ENCODE data around the gene ZFYVE28. TPM values are rescaled to one million over a fixed set of nuclear protein-coding genes. Genes with fewer than 3 reads are reported as not detected.
"Not testable (repeated sequence)": the region's sequence is repeated elsewhere in the genome, so short reads cannot be mapped to it uniquely, and the experiment has no call there.

The ZFYVE28 gene
- total RNA-seq, 2 donors from 2014 or later, result 2.7 to 9.9 TPM

- no peaks in the 10 kb centered on the region for H3K9me3 Mint-ChIP-seq
- DNase-seq (ENCODE audit: low spot score in 2 of 2) (no peak), ATAC-seq (no peak)
- peak overlapping the region; percentile 83 to 89 for H3K27ac Mint-ChIP-seq
- no peaks in the 10 kb centered on the region for H3K36me3 Mint-ChIP-seq
Observed at GRCh38 chr4:2280531-2281300, 137.7 kb downstream of the ZFYVE28 start.

GRCh38 chr4:2277956-2278355, 140.5 kb downstream of the ZFYVE28 start:
- Mint-ChIP-seq H3K27ac (no peak overlapping the region), H3K9me3 (no peaks in the 10 kb centered on the region), H3K36me3 (no peaks in the 10 kb centered on the region)
- no peak for DNase-seq (ENCODE audit: low spot score in 2 of 2)
- ATAC-seq, result no peak

DNA sequence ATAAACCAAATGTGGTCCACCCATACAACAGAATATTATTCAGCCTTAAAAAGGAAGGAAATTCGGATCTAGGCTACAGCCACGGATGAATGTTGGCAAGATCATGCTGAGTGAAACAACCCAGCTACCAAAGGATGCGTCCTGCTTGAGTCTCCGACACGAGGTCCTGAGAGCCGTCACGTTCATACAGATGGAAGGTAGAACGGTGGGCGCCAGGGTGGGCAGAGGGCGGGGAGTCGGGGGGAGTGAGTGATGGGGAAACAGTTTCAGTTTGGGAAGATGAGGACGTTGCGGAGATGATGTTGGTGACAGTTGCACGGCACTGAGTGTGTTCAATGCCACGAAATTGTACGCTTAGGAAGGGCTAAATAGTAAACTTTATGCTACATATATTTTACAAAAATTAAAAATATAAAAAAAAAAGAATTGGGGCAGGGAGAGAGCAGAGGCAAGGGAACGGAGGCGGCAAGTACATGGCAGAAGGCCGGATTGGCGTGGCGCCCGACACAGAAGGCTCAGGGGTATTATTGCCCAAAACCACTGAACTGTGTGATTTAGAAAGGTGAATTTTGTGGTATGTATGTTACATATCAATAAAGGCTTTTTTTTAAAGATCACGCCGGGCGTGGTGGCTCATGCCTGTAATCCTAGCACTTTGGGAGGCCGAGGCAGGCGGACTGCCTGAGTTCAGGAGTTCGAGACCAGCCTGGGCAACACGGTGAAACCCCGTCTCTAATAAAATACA, 141.7 kb downstream of the ZFYVE28 start:
- no peak for ATAC-seq
- Mint-ChIP-seq H3K27ac (no peak overlapping the region), H3K36me3 (no peaks in the 10 kb centered on the region), H3K9me3 (no peaks in the 10 kb centered on the region)
- no peak for DNase-seq (ENCODE audit: low spot score in 2 of 2)

DNA sequence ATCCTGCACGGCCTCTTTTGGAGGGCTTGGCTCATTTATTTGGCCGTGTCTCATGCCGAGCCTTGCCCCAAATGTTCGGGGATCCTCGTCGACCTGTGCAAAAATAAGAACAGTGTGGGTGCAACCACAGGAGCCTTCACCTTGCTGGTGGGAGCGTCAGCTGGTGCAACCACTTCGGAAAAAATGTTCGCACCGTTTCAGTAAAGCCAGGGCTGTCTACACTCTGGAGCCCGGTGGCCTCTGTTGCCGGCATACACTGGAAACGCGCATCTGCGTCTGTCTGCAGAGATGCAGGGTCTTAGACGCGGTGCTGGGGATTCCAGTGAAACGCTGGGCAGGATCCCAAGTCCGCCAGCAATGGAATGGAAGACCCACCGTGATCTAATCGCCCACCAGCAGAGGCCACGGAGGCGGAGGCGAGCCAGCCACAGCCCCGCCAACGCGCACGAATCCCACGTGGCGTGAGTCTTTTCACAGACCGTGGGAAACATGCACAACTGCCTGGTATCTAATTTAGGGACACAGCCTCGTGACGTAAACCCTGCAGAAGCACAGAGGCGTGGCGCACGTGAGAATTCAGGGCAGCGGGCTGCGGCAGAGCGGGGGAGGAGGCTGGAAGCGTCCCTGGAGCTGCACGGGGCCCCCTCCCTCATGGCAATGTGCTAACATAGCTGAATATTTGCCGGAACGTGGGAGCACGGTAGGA, 142.7 kb downstream of the ZFYVE28 start:
- ATAC-seq (no peak), DNase-seq (ENCODE audit: low spot score in 2 of 2) (no peak)
- no peaks in the 10 kb centered on the region for H3K9me3 Mint-ChIP-seq
- no peaks in the 10 kb centered on the region for H3K36me3 Mint-ChIP-seq
- H3K27ac Mint-ChIP-seq, result no peak overlapping the region

DNA sequence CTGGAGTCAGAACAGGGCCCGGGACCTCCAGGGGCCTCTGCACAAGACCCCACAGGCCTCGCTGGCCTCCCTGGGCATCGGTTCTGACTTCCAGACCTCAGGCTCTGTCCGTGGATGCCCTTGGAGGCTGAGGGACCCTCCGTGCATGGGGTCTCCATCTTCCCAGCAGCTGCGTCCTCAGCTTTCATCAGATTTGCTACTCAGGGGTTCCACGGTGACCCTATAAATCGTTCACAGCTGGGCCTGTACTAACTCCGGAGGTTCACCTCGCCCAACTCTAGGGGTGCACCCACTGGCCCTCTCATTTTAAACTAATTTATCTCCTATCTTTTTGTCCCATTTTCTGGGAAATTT, 143.4 kb downstream of the ZFYVE28 start:
- H3K9me3 Mint-ChIP-seq, H3K27ac Mint-ChIP-seq: not testable (repeated sequence)

DNA sequence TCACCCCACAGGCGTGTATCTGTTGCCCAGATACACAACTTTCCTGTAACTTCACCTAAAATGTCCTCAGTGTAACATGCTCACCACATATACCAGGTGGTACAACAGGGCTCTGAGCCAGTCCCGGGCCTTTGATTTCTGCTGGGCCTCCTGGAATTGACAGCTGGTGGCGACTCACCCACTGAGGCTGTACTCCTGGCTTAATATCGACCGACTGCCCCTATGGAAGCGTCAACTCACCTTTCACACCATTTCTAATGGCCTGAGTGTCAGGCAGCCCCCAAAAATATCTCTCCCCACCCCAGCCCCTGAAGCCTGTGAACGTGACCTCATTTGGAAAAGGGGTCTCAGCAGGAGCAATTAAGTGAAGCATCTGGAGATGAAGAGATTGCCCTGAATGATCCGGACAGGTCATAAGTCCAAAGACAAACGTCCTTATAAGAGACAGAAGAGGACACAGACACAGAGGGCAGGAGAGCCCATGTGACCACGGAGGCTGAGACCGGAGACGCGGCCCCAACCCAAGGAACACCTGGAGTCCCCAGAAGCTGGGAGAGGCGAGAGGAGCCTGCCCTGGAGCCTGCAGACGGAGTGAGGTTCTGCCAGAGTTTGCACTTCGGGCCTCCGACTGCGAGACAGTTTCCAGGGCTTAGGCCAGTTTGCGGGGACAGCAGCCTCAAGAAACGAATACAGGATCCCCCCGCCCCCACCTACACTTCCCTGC, 144.0 kb downstream of the ZFYVE28 start:
- Mint-ChIP-seq H3K9me3 (no peaks in the 10 kb centered on the region), H3K36me3 (no peaks in the 10 kb centered on the region), H3K27ac (no peak overlapping the region)
- no peak for DNase-seq (ENCODE audit: low spot score in 2 of 2)
- ATAC-seq, result no peak

More for the DNA sequence above, 143.4 kb downstream of the ZFYVE28 start:
- not testable (repeated sequence) for H3K36me3 Mint-ChIP-seq; DNase-seq (ENCODE audit: low spot score in 2 of 2); ATAC-seq

- no peaks in the 10 kb centered on the region for H3K36me3 Mint-ChIP-seq
- H3K9me3 Mint-ChIP-seq, result no peaks in the 10 kb centered on the region
- no peak overlapping the region for H3K27ac Mint-ChIP-seq
- DNase-seq (ENCODE audit: low spot score in 2 of 2) (no peak), ATAC-seq (no peak)
Observed at GRCh38 chr4:2273657-2274319, 144.7 kb downstream of the ZFYVE28 start.

GRCh38 chr4:2273221-2273620, 145.2 kb downstream of the ZFYVE28 start:
- H3K27ac Mint-ChIP-seq, result no peak overlapping the region
- H3K9me3 Mint-ChIP-seq, result no peaks in the 10 kb centered on the region
- DNase-seq (ENCODE audit: low spot score in 2 of 2), result no peak
- no peaks in the 10 kb centered on the region for H3K36me3 Mint-ChIP-seq
- no peak for ATAC-seq

DNA sequence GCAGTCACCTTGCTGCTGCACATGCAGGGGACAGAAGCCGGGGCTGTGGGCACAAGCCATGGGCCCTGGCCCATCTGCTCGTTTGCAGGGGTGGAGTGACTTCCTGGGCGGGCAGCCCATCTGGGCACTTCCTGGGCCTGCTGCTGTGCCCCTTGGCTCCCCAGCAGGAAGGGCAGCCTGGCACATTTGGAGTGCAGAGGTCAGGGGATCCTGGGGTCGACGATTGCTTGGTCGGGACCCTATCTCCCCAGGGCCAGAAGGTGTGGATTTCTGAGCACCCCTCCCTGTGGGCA, 145.7 kb downstream of the ZFYVE28 start:
- no peak for DNase-seq (ENCODE audit: low spot score in 2 of 2)
- H3K36me3 Mint-ChIP-seq, result no peaks in the 10 kb centered on the region
- H3K27ac Mint-ChIP-seq, result no peak overlapping the region
- H3K9me3 Mint-ChIP-seq, result no peaks in the 10 kb centered on the region
- no peak for ATAC-seq

GRCh38 chr4:2272026-2272827, 146.2 kb downstream of the ZFYVE28 start:
- Mint-ChIP-seq H3K9me3 (no peaks in the 10 kb centered on the region), H3K36me3 (no peaks in the 10 kb centered on the region), H3K27ac (no peak overlapping the region)
- ATAC-seq, result no peak
- no peak for DNase-seq (ENCODE audit: low spot score in 2 of 2)

- Mint-ChIP-seq H3K9me3 (no peaks in the 10 kb centered on the region), H3K27ac (no peak overlapping the region), H3K36me3 (no peaks in the 10 kb centered on the region)
- ATAC-seq (no peak), DNase-seq (ENCODE audit: low spot score in 2 of 2) (no peak)
Observed at GRCh38 chr4:2271279-2272025, 147.0 kb downstream of the ZFYVE28 start.

DNA sequence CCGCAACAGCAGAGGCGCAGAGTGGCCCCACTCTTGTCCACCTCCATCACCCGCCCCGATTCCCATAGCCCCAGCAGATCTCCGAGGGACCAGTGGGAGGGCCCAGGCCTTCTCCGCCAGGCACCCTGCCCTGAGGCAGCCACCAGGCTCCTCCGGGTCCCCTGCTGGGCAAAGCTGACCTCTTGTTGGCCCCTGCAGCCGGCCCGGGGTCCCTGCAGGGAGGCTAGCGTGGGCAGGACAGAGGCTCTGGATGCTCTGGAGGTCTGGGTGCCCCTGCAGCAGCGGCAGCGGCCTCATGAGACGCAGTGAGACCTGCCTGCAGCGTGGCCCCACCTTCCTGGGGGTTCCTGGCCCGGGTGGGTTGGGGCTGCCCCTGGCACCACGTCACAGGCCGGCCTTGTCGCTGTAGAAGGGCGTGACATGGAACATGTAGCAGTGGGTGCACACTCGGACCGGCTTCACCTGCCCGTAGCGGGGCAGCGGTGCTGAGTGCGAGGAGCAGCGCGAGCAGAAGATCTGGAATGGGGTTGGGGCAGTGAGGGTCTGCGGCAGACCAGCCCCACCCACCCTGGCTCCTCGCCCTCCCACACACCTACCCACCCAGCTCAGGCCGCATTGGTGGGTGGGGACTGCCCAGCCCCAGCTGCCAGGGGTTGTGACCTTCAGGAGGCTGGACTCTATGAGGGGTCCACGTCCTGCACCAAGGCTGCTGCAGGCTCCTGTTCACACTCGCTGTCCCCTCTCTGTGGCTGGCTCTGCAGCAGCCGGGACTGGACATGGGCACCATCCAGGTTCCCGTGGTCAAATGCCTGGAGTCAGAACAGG, 147.9 kb downstream of the ZFYVE28 start:
- no peak for ATAC-seq
- Mint-ChIP-seq H3K27ac (no peak overlapping the region), H3K36me3 (no peaks in the 10 kb centered on the region), H3K9me3 (no peaks in the 10 kb centered on the region)
- no peak for DNase-seq (ENCODE audit: low spot score in 2 of 2)

DNA sequence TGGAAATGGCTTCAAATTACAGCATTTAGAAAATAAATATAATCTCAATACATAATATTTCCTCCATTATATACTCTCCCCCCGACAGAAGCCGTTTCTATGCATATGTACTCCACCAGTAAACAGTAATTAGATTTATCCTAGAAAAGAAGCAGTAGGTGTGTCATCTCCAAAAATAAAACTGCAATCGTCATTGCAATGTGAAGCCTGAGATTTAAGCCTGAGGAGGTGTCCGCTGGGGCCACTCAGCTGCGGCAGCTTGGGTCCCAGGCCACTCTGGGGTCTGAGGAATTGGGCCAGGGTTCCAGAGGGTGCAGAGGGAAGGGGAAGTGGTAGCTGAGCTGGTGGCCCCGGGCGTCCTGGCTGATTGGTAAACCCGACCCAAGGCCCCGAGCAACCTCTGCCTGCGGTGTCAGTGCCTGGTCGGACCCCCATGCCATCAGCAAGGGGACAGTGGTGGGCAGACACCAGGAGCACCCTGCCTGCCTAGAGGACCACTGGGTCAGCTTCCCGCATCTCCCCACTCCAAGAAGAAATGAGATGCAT, 148.8 kb downstream of the ZFYVE28 start:
- Mint-ChIP-seq H3K9me3 (no peaks in the 10 kb centered on the region), H3K27ac (no peak overlapping the region), H3K36me3 (no peaks in the 10 kb centered on the region)
- ATAC-seq (no peak), DNase-seq (ENCODE audit: low spot score in 2 of 2) (no peak)

- Mint-ChIP-seq H3K9me3 (no peaks in the 10 kb centered on the region), H3K27ac (no peak overlapping the region), H3K36me3 (no peaks in the 10 kb centered on the region)
- DNase-seq (ENCODE audit: low spot score in 2 of 2) (no peak), ATAC-seq (no peak)
Observed at GRCh38 chr4:2269206-2269531, 149.3 kb downstream of the ZFYVE28 start.
